Testis (tissue), 3 donors: Measurements from ENCODE around the gene SLC38A4. TPM values are rescaled to one million over a fixed set of nuclear protein-coding genes. Genes with fewer than 3 reads are reported as not detected.

Source experiments
- DNase-seq: peaks from one replicate; pipeline ENCODE4 v3.0.0-alpha.2; 2019
- H3K27ac ChIP-seq, 2 donors: fragments of 200-600 bp; sonication (generic); one replicate each; pipeline ENCODE4 v1.5.1; 2019
- H3K27me3 ChIP-seq: fragments of 200-600 bp; sonication (generic); one replicate; pipeline ENCODE4 v1.5.1; 2019
- H3K36me3 ChIP-seq: fragments of 200-600 bp; sonication (generic); one replicate; pipeline ENCODE4 v1.5.1; 2017; ENCODE audit warnings: low read depth; ENCODE audit errors: missing control alignments
- H3K4me1 ChIP-seq: fragments of 200-600 bp; sonication (generic); one replicate; pipeline ENCODE4 v1.5.1; 2019
- H3K4me3 ChIP-seq, 2 donors: fragments of 200-600 bp; sonication (generic); one replicate each; pipeline ENCODE4 v1.5.1; 2017 to 2019
- H3K9me3 ChIP-seq: fragments of 200-600 bp; sonication (generic); one replicate; pipeline ENCODE4 v1.5.1; 2017
- CTCF ChIP-seq, 3 experiments: fragments of 450-650 bp in 2 of 3; fragments of 200-600 bp in 1 of 3; sonication (generic) in 1 of 3; IDR thresholded peaks; one replicate each; pipeline ENCODE4 v1.5.1; 2016 to 2019; ENCODE audit warnings: antibody characterized with exemption in 3 of 3, mild to moderate bottlenecking in 2 of 3, moderate library complexity in 1 of 3
- POLR2A ChIP-seq: fragments of 450-650 bp; IDR thresholded peaks from one replicate; pipeline ENCODE4 v1.6.1; 2017; ENCODE audit warnings: antibody characterized with exemption, mild to moderate bottlenecking, moderate library complexity
- WGBS, 2 donors: methylation state at CpG; one replicate each; pipeline ENCODE4 v1.1.5; 2018; 5-methylcytosine and 5-hydroxymethylcytosine counted together
- intact Hi-C: fragments of 100-400 bp; cut with DNase I; formaldehyde crosslinking; loops from one replicate; pipeline ENCODE4 v1.15.1; 2023; ENCODE audit warnings: low total_unique reads
- polyA plus RNA-seq: library from polyadenylated mRNA; stranded (reverse); fragments of 350-450 nt; fragmentation: Illumina TruSeq; extraction: RNeasy Lipid Tissue Mini Kit (QIAGEN cat#74804); gene quantifications from one replicate; pipeline ENCODE4 v1.2.3, GENCODE V29; 2014; ENCODE audit warnings: low read depth, low replicate concordance; ENCODE audit not compliant: insufficient read depth
- total RNA-seq, 2 donors: library from RNA; depleted of rRNA; stranded (reverse); fragments of >200 nt; gene quantifications; one replicate each; pipeline ENCODE4 v1.2.3, GENCODE V29; 2016

Gene SLC38A4
- total and polyA plus RNA-seq, 3 donors from 2014 or later: 0.24 to 1.3 (median 0.65) TPM

- 84 to 85% methylated on average over 3 of the region's 3 CpGs for WGBS, 2 donors
- DNase-seq: no peak
- no peak overlapping the region for H3K27ac ChIP-seq
- H3K4me1 ChIP-seq: no peaks in the 10 kb centered on the region
- H3K36me3 ChIP-seq: no peaks in the 10 kb centered on the region
- TF ChIP-seq POLR2A (no peak), CTCF (IDR thresholded peaks at IDR 0.05) (no peak)
- H3K4me3 ChIP-seq: no peak overlapping the region
- H3K9me3 ChIP-seq: no peaks in the 10 kb centered on the region
- intact Hi-C loops: no loop called here
- no peaks in the 10 kb centered on the region for H3K27me3 ChIP-seq
These were observed 39.0 kb downstream of the SLC38A4 start for GRCh38 chr12:46786774-46787173.

DNA sequence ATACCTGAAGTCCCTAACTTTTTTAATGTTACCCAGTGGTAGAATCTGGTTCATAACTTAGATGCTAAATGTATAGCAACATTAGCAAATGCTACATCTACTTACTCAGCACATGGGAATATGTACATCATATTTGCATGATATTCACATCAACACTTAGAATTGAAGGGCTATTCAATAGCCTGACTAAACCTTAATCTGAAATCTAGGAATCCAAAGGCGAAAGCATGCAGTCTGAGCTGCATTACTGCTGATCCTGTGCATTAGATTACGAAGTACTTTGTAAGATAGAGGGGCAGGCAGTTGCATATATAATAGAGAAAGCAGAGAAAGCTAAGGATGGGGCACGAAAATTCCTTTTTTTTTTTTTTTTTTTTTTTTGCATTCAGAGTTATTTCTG, 40.4 kb downstream of the SLC38A4 start:
- WGBS, 2 donors: 85 to 96% methylated on average over 3 of the region's 3 CpGs
- H3K4me3 ChIP-seq: no peak overlapping the region
- TF ChIP-seq POLR2A: no peak
- no peak for TF ChIP-seq CTCF (IDR thresholded peaks at IDR 0.05)

GRCh38 chr12:46783871-46784270, 41.9 kb downstream of the SLC38A4 start:
- TF ChIP-seq POLR2A (no peak), CTCF (IDR thresholded peaks at IDR 0.05) (no peak)
- no peaks in the 10 kb centered on the region for H3K36me3 ChIP-seq
- intact Hi-C loops: no loop called here
- H3K9me3 ChIP-seq: no peaks in the 10 kb centered on the region
- no peaks in the 10 kb centered on the region for H3K4me1 ChIP-seq
- DNase-seq: no peak
- H3K4me3 ChIP-seq: no peak overlapping the region
- H3K27ac ChIP-seq: no peak overlapping the region
- 74 to 78% methylated on average over 5 of the region's 5 CpGs for WGBS, 2 donors
- H3K27me3 ChIP-seq: no peaks in the 10 kb centered on the region

More for the DNA sequence above, 40.4 kb downstream of the SLC38A4 start:
- no peak overlapping the region for H3K27ac ChIP-seq
- H3K27me3 ChIP-seq: no peaks in the 10 kb centered on the region
- H3K4me1 ChIP-seq: no peaks in the 10 kb centered on the region
- no peaks in the 10 kb centered on the region for H3K9me3 ChIP-seq
- no peak for DNase-seq
- intact Hi-C loops: no loop called here
- H3K36me3 ChIP-seq: no peaks in the 10 kb centered on the region

- Histone ChIP-seq H3K27ac (no peak overlapping the region), H3K9me3 (no peaks in the 10 kb centered on the region), H3K27me3 (no peaks in the 10 kb centered on the region), H3K36me3 (no peaks in the 10 kb centered on the region), H3K4me1 (no peaks in the 10 kb centered on the region), H3K4me3 (no peak overlapping the region)
- DNase-seq: no peak
- TF ChIP-seq POLR2A (no peak), CTCF (IDR thresholded peaks at IDR 0.05) (no peak)
- intact Hi-C loops: no loop called here
These were observed 45.9 kb downstream of the SLC38A4 start for GRCh38 chr12:46779879-46780278.

GRCh38 chr12:46779063-46779462, 46.7 kb downstream of the SLC38A4 start:
- Histone ChIP-seq H3K4me1 (no peaks in the 10 kb centered on the region), H3K4me3 (no peak overlapping the region), H3K27me3 (no peaks in the 10 kb centered on the region), H3K27ac (no peak overlapping the region), H3K36me3 (no peaks in the 10 kb centered on the region), H3K9me3 (no peaks in the 10 kb centered on the region)
- intact Hi-C loops: no loop called here
- TF ChIP-seq CTCF (IDR thresholded peaks at IDR 0.05) (no peak), POLR2A (no peak)
- 89 to 94% methylated on average over 1 of the region's 1 CpG for WGBS, 2 donors
- DNase-seq: no peak
